HEK293 (cell line): ENCODE results near the gene TMEM243.

Experiments used
- CTCF ChIP-seq: fragments of 450-650 bp; formaldehyde crosslinking; IDR thresholded peaks from 2 replicates; pipeline ENCODE4 v1.5.1; 2016; ENCODE audit warnings: missing biosample characterization, missing genetic modification characterization
- YY1 ChIP-seq: fragments of 450-650 bp; formaldehyde crosslinking; IDR thresholded peaks from 2 replicates; pipeline ENCODE4 v1.5.1; 2018; ENCODE audit warnings: missing biosample characterization, missing genetic modification characterization
- ZBTB26 ChIP-seq: fragments of 450-650 bp; formaldehyde crosslinking; optimal IDR thresholded peaks from 2 replicates; pipeline ENCODE3; 2016; ENCODE audit warnings: missing biosample characterization, mild to moderate bottlenecking, missing genetic modification characterization
- ZNF114 ChIP-seq: fragments of 450-650 bp; formaldehyde crosslinking; IDR thresholded peaks from 2 replicates; pipeline ENCODE4 v1.5.0; 2017; ENCODE audit warnings: missing biosample characterization, missing genetic modification characterization
- ZNF221 ChIP-seq: fragments of 450-650 bp; formaldehyde crosslinking; IDR thresholded peaks from 2 replicates; pipeline ENCODE4 v1.5.1; 2017; ENCODE audit warnings: missing biosample characterization, missing genetic modification characterization, borderline replicate concordance
- ZNF280D ChIP-seq: fragments of 450-650 bp; formaldehyde crosslinking; IDR thresholded peaks from 2 replicates; pipeline ENCODE4 v1.5.1; 2016; ENCODE audit warnings: missing biosample characterization, missing genetic modification characterization
- ZNF335 ChIP-seq: fragments of 450-650 bp; formaldehyde crosslinking; conservative IDR thresholded peaks from 2 replicates; pipeline ENCODE4 v1.5.1; 2016; ENCODE audit warnings: missing biosample characterization, missing genetic modification characterization
- ZNF354C ChIP-seq: fragments of 450-650 bp; formaldehyde crosslinking; IDR thresholded peaks from 2 replicates; pipeline ENCODE4 v1.5.1; 2016; ENCODE audit warnings: missing biosample characterization, missing genetic modification characterization, low read depth, borderline replicate concordance
- ZNF404 ChIP-seq: fragments of 450-650 bp; formaldehyde crosslinking; IDR thresholded peaks from 2 replicates; pipeline ENCODE4 v1.5.1; 2017; ENCODE audit warnings: missing biosample characterization, missing genetic modification characterization
- ZNF473 ChIP-seq: fragments of 450-650 bp; formaldehyde crosslinking; IDR thresholded peaks from 2 replicates; pipeline ENCODE4 v1.5.1; 2017; ENCODE audit warnings: missing biosample characterization, missing genetic modification characterization
- ZNF626 ChIP-seq: fragments of 450-650 bp; sonication (Bioruptor Pico); formaldehyde crosslinking; IDR thresholded peaks from 2 replicates; pipeline ENCODE4 v1.5.1; 2018; ENCODE audit warnings: missing biosample characterization, missing genetic modification characterization, inconsistent platforms
- ZNF654 ChIP-seq: fragments of 450-650 bp; formaldehyde crosslinking; IDR thresholded peaks from 2 replicates; pipeline ENCODE4 v1.5.1; 2016; ENCODE audit warnings: low read depth, missing biosample characterization, missing genetic modification characterization
- TF ChIP-seq, protein P1 (sequence below): fragments of 450-650 bp; formaldehyde crosslinking; IDR thresholded peaks from 2 replicates; pipeline ENCODE4 v1.5.1; 2016; ENCODE audit warnings: missing biosample characterization, missing genetic modification characterization
- TF ChIP-seq, protein P2 (sequence below): fragments of 450-650 bp; formaldehyde crosslinking; IDR thresholded peaks from 2 replicates; pipeline ENCODE4 v1.5.1; 2016; ENCODE audit warnings: missing biosample characterization, missing genetic modification characterization
- TF ChIP-seq, protein P3 (sequence below): fragments of 450-650 bp; IDR thresholded peaks from 2 replicates; pipeline ENCODE4 v1.5.1; 2018; ENCODE audit warnings: missing biosample characterization, mild to moderate bottlenecking, missing genetic modification characterization
- TF ChIP-seq, protein P4 (sequence below): fragments of 450-650 bp; formaldehyde crosslinking; IDR thresholded peaks from 2 replicates; pipeline ENCODE4 v1.5.1; 2017; ENCODE audit warnings: missing biosample characterization, missing genetic modification characterization

TMEM243 gene

GRCh38 chr7:87148332-87148955 lies 71.1 kb downstream of the TMEM243 start (continued):
- TF ChIP-seq ZNF354C (tag by site-specific recombination) (no peak), ZBTB26 (tag by site-specific recombination) (no peak), ZNF114 (tag by site-specific recombination) (no peak), ZNF335 (tag by site-specific recombination) (0 out of 2 replicates have a peak, but pooled peaks have one; percentile 8), YY1 (no peak), ZNF626 (tag by site-specific recombination) (no peak), ZNF280D (no peak), CTCF (tag by site-specific recombination) (peak; percentile 16; the same call in 1 of the 2 replicates), ZNF221 (no peak), ZNF473 (no peak), ZNF654 (tag by site-specific recombination) (peak; percentile 87), ZNF404 (tag by site-specific recombination) (no peak)
- TF ChIP-seq, protein P1, sequence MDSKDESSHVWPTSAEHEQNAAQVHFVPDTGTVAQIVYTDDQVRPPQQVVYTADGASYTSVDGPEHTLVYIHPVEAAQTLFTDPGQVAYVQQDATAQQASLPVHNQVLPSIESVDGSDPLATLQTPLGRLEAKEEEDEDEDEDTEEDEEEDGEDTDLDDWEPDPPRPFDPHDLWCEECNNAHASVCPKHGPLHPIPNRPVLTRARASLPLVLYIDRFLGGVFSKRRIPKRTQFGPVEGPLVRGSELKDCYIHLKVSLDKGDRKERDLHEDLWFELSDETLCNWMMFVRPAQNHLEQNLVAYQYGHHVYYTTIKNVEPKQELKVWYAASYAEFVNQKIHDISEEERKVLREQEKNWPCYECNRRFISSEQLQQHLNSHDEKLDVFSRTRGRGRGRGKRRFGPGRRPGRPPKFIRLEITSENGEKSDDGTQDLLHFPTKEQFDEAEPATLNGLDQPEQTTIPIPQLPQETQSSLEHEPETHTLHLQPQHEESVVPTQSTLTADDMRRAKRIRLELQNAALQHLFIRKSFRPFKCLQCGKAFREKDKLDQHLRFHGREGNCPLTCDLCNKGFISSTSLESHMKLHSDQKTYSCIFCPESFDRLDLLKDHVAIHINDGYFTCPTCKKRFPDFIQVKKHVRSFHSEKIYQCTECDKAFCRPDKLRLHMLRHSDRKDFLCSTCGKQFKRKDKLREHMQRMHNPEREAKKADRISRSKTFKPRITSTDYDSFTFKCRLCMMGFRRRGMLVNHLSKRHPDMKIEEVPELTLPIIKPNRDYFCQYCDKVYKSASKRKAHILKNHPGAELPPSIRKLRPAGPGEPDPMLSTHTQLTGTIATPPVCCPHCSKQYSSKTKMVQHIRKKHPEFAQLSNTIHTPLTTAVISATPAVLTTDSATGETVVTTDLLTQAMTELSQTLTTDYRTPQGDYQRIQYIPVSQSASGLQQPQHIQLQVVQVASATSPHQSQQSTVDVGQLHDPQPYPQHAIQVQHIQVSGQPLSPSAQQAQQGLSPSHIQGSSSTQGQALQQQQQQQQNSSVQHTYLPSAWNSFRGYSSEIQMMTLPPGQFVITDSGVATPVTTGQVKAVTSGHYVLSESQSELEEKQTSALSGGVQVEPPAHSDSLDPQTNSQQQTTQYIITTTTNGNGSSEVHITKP, result no peak
- TF ChIP-seq, protein P2, sequence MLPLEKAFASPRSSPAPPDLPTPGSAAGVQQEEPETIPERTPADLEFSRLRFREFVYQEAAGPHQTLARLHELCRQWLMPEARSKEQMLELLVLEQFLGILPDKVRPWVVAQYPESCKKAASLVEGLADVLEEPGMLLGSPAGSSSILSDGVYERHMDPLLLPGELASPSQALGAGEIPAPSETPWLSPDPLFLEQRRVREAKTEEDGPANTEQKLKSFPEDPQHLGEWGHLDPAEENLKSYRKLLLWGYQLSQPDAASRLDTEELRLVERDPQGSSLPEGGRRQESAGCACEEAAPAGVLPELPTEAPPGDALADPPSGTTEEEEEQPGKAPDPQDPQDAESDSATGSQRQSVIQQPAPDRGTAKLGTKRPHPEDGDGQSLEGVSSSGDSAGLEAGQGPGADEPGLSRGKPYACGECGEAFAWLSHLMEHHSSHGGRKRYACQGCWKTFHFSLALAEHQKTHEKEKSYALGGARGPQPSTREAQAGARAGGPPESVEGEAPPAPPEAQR (tag by site-specific recombination), result no peak
- TF ChIP-seq, protein P3, sequence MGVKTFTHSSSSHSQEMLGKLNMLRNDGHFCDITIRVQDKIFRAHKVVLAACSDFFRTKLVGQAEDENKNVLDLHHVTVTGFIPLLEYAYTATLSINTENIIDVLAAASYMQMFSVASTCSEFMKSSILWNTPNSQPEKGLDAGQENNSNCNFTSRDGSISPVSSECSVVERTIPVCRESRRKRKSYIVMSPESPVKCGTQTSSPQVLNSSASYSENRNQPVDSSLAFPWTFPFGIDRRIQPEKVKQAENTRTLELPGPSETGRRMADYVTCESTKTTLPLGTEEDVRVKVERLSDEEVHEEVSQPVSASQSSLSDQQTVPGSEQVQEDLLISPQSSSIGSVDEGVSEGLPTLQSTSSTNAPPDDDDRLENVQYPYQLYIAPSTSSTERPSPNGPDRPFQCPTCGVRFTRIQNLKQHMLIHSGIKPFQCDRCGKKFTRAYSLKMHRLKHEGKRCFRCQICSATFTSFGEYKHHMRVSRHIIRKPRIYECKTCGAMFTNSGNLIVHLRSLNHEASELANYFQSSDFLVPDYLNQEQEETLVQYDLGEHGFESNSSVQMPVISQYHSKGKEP (tag by site-specific recombination), result no peak
- TF ChIP-seq, protein P4, sequence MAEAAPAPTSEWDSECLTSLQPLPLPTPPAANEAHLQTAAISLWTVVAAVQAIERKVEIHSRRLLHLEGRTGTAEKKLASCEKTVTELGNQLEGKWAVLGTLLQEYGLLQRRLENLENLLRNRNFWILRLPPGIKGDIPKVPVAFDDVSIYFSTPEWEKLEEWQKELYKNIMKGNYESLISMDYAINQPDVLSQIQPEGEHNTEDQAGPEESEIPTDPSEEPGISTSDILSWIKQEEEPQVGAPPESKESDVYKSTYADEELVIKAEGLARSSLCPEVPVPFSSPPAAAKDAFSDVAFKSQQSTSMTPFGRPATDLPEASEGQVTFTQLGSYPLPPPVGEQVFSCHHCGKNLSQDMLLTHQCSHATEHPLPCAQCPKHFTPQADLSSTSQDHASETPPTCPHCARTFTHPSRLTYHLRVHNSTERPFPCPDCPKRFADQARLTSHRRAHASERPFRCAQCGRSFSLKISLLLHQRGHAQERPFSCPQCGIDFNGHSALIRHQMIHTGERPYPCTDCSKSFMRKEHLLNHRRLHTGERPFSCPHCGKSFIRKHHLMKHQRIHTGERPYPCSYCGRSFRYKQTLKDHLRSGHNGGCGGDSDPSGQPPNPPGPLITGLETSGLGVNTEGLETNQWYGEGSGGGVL, result no peak
- TF ChIP-seq, all 188 proteins: peak for 4
